HepG2 (cell line): ENCODE results near the gene PDLIM5. TPM values are rescaled to one million over a fixed set of nuclear protein-coding genes. Genes with fewer than 3 reads are reported as not detected.

Experiments
- CHD2 ChIP-seq: IDR thresholded peaks from 2 replicates; pipeline ENCODE4 v1.6.1; 2011; ENCODE audit warnings: low read depth, low read length, improper control_type of control experiment
- GATAD2A ChIP-seq: IDR thresholded peaks from 2 replicates; pipeline ENCODE4 v1.6.1; 2016
- MEIS1 ChIP-seq: sonication (generic); formaldehyde crosslinking; IDR thresholded peaks from 2 replicates; pipeline ENCODE4 v1.9.0; 2021; ENCODE audit warnings: mild to moderate bottlenecking, missing genetic modification reagents, moderate library complexity, borderline replicate concordance
- RBM39 ChIP-seq: fragments of 200-400 bp; formaldehyde crosslinking; IDR thresholded peaks from one replicate; pipeline ENCODE4 v1.6.1; 2018; ENCODE audit warnings: antibody characterized with exemption, mild to moderate bottlenecking, low read depth, low read length; ENCODE audit not compliant: poor library complexity, severe bottlenecking
- REXO4 ChIP-seq: sonication (generic); formaldehyde crosslinking; IDR thresholded peaks from 2 replicates; pipeline ENCODE4 v1.8.0; 2022; ENCODE audit warnings: missing genetic modification reagents, mild to moderate bottlenecking, borderline replicate concordance
- ZNF652 ChIP-seq: IDR thresholded peaks from 2 replicates; pipeline ENCODE4 v1.6.1; 2016; ENCODE audit warnings: low read depth, borderline replicate concordance
- ZNF772 ChIP-seq: sonication (generic); formaldehyde crosslinking; IDR thresholded peaks from 2 replicates; pipeline ENCODE4 v1.5.0; 2020; ENCODE audit warnings: mild to moderate bottlenecking, missing genetic modification reagents
- polyA plus RNA-seq, 8 experiments: library from polyadenylated mRNA; depleted of rRNA in 3 of 8; stranded (reverse) in 7 of 8; unstranded in 1 of 8; fragments of >200 nt; fragmentation: Illumina TruSeq in 4 of 8; extraction: Trizol in 4 of 8; gene quantifications; 2 replicates each; pipeline versions ENCODE4 v1.2.1 to v1.2.3, GENCODE V29; 2011 to 2016; ENCODE audit warnings: low read depth in 4 of 8, missing spikeins in 1 of 8, mixed read lengths in 1 of 8; ENCODE audit not compliant: insufficient read depth in 1 of 8
- total RNA-seq, 5 experiments: library from RNA; depleted of rRNA; stranded (reverse); fragments of >200 nt; fragmentation: Illumina TruSeq; extraction: Trizol; gene quantifications; 2 replicates each; pipeline ENCODE4 v1.2.3, GENCODE V29; 2016; ENCODE audit warnings: low read depth in 1 of 5
- TF ChIP-seq, protein P1 (sequence below): sonication (generic); formaldehyde crosslinking; IDR thresholded peaks from 2 replicates; pipeline ENCODE4 v1.5.0; 2020; ENCODE audit warnings: mild to moderate bottlenecking, missing genetic modification reagents, borderline replicate concordance
- TF ChIP-seq, protein P2 (sequence below): sonication (generic); formaldehyde crosslinking; IDR thresholded peaks from 2 replicates; pipeline ENCODE4 v1.4.0; 2020; ENCODE audit warnings: low read depth, mild to moderate bottlenecking, missing genetic modification reagents
- TF ChIP-seq, protein P3 (sequence below): sonication (generic); formaldehyde crosslinking; IDR thresholded peaks from 2 replicates; pipeline ENCODE4 v1.5.1; 2020; ENCODE audit warnings: mild to moderate bottlenecking, missing genetic modification reagents, borderline replicate concordance
- TF ChIP-seq, protein P4 (sequence below): sonication (generic); formaldehyde crosslinking; IDR thresholded peaks from 2 replicates; pipeline ENCODE4; 2020; ENCODE audit warnings: missing genetic modification reagents, mild to moderate bottlenecking, borderline replicate concordance

Gene PDLIM5
- total and polyA plus RNA-seq, 2 of the 13 experiments (the other 11 are each of a cell fraction or from before 2014, with no cell fraction given): 52.8 to 119 TPM

DNA sequence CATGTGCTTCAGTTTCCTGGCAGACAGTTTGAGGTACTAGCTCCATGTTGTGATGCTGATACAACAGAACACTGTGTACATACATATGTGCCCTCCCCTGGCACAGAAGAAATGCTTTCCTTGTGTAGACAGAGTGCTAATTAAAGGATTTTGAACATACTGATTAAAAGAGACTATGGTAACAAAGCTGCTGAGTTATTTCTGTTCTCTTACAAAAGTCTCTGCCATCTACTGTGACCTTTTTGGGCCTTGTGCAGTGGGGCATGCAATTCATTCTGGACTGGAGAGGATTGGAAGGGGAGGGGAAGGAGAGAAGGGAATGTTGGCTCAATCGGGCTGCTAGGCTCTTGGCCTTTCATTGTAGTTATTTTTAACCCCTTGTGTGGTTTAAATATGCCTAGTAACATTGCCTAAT lies 6.0 kb downstream of the PDLIM5 start (continued):
- TF ChIP-seq REXO4 (no peak), ZNF652 (CRISPR knock-in tag) (peak; percentile 78), MEIS1 (CRISPR knock-in tag) (no peak), GATAD2A (CRISPR knock-in tag) (0 out of 2 replicates have a peak, but pooled peaks have one; percentile 18), ZNF772 (no peak), CHD2 (no peak), RBM39 (no peak)
- TF ChIP-seq, protein P1, sequence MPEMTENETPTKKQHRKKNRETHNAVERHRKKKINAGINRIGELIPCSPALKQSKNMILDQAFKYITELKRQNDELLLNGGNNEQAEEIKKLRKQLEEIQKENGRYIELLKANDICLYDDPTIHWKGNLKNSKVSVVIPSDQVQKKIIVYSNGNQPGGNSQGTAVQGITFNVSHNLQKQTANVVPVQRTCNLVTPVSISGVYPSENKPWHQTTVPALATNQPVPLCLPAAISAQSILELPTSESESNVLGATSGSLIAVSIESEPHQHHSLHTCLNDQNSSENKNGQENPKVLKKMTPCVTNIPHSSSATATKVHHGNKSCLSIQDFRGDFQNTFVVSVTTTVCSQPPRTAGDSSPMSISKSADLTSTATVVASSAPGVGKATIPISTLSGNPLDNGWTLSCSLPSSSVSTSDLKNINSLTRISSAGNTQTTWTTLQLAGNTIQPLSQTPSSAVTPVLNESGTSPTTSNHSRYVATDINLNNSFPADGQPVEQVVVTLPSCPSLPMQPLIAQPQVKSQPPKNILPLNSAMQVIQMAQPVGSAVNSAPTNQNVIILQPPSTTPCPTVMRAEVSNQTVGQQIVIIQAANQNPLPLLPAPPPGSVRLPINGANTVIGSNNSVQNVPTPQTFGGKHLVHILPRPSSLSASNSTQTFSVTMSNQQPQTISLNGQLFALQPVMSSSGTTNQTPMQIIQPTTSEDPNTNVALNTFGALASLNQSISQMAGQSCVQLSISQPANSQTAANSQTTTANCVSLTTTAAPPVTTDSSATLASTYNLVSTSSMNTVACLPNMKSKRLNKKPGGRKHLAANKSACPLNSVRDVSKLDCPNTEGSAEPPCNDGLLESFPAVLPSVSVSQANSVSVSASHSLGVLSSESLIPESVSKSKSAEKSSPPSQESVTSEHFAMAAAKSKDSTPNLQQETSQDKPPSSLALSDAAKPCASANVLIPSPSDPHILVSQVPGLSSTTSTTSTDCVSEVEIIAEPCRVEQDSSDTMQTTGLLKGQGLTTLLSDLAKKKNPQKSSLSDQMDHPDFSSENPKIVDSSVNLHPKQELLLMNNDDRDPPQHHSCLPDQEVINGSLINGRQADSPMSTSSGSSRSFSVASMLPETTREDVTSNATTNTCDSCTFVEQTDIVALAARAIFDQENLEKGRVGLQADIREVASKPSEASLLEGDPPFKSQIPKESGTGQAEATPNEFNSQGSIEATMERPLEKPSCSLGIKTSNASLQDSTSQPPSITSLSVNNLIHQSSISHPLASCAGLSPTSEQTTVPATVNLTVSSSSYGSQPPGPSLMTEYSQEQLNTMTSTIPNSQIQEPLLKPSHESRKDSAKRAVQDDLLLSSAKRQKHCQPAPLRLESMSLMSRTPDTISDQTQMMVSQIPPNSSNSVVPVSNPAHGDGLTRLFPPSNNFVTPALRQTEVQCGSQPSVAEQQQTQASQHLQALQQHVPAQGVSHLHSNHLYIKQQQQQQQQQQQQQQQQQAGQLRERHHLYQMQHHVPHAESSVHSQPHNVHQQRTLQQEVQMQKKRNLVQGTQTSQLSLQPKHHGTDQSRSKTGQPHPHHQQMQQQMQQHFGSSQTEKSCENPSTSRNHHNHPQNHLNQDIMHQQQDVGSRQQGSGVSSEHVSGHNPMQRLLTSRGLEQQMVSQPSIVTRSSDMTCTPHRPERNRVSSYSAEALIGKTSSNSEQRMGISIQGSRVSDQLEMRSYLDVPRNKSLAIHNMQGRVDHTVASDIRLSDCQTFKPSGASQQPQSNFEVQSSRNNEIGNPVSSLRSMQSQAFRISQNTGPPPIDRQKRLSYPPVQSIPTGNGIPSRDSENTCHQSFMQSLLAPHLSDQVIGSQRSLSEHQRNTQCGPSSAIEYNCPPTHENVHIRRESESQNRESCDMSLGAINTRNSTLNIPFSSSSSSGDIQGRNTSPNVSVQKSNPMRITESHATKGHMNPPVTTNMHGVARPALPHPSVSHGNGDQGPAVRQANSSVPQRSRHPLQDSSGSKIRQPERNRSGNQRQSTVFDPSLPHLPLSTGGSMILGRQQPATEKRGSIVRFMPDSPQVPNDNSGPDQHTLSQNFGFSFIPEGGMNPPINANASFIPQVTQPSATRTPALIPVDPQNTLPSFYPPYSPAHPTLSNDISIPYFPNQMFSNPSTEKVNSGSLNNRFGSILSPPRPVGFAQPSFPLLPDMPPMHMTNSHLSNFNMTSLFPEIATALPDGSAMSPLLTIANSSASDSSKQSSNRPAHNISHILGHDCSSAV (CRISPR knock-in tag): no peak
- TF ChIP-seq, protein P2, sequence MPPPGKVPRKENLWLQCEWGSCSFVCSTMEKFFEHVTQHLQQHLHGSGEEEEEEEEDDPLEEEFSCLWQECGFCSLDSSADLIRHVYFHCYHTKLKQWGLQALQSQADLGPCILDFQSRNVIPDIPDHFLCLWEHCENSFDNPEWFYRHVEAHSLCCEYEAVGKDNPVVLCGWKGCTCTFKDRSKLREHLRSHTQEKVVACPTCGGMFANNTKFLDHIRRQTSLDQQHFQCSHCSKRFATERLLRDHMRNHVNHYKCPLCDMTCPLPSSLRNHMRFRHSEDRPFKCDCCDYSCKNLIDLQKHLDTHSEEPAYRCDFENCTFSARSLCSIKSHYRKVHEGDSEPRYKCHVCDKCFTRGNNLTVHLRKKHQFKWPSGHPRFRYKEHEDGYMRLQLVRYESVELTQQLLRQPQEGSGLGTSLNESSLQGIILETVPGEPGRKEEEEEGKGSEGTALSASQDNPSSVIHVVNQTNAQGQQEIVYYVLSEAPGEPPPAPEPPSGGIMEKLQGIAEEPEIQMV (CRISPR knock-in tag): no peak
- TF ChIP-seq, protein P3, sequence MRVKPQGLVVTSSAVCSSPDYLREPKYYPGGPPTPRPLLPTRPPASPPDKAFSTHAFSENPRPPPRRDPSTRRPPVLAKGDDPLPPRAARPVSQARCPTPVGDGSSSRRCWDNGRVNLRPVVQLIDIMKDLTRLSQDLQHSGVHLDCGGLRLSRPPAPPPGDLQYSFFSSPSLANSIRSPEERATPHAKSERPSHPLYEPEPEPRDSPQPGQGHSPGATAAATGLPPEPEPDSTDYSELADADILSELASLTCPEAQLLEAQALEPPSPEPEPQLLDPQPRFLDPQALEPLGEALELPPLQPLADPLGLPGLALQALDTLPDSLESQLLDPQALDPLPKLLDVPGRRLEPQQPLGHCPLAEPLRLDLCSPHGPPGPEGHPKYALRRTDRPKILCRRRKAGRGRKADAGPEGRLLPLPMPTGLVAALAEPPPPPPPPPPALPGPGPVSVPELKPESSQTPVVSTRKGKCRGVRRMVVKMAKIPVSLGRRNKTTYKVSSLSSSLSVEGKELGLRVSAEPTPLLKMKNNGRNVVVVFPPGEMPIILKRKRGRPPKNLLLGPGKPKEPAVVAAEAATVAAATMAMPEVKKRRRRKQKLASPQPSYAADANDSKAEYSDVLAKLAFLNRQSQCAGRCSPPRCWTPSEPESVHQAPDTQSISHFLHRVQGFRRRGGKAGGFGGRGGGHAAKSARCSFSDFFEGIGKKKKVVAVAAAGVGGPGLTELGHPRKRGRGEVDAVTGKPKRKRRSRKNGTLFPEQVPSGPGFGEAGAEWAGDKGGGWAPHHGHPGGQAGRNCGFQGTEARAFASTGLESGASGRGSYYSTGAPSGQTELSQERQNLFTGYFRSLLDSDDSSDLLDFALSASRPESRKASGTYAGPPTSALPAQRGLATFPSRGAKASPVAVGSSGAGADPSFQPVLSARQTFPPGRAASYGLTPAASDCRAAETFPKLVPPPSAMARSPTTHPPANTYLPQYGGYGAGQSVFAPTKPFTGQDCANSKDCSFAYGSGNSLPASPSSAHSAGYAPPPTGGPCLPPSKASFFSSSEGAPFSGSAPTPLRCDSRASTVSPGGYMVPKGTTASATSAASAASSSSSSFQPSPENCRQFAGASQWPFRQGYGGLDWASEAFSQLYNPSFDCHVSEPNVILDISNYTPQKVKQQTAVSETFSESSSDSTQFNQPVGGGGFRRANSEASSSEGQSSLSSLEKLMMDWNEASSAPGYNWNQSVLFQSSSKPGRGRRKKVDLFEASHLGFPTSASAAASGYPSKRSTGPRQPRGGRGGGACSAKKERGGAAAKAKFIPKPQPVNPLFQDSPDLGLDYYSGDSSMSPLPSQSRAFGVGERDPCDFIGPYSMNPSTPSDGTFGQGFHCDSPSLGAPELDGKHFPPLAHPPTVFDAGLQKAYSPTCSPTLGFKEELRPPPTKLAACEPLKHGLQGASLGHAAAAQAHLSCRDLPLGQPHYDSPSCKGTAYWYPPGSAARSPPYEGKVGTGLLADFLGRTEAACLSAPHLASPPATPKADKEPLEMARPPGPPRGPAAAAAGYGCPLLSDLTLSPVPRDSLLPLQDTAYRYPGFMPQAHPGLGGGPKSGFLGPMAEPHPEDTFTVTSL (CRISPR knock-in tag): no peak
- TF ChIP-seq, protein P4, sequence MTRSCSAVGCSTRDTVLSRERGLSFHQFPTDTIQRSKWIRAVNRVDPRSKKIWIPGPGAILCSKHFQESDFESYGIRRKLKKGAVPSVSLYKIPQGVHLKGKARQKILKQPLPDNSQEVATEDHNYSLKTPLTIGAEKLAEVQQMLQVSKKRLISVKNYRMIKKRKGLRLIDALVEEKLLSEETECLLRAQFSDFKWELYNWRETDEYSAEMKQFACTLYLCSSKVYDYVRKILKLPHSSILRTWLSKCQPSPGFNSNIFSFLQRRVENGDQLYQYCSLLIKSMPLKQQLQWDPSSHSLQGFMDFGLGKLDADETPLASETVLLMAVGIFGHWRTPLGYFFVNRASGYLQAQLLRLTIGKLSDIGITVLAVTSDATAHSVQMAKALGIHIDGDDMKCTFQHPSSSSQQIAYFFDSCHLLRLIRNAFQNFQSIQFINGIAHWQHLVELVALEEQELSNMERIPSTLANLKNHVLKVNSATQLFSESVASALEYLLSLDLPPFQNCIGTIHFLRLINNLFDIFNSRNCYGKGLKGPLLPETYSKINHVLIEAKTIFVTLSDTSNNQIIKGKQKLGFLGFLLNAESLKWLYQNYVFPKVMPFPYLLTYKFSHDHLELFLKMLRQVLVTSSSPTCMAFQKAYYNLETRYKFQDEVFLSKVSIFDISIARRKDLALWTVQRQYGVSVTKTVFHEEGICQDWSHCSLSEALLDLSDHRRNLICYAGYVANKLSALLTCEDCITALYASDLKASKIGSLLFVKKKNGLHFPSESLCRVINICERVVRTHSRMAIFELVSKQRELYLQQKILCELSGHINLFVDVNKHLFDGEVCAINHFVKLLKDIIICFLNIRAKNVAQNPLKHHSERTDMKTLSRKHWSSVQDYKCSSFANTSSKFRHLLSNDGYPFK (CRISPR knock-in tag): no peak
